IMR-90 (cell line): Measurements from ENCODE around the gene ETNK1. TPM values are rescaled to one million over a fixed set of nuclear protein-coding genes. Genes with fewer than 3 reads are reported as not detected.
A peak's percentile ranks its signal among the peaks of the same experiment; 100 is the strongest.
"Not testable (repeated sequence)": the region's sequence is repeated elsewhere in the genome, so short reads cannot be mapped to it uniquely, and the experiment has no call there.

Source experiments
- ATAC-seq: fragments of 200-7000 bp; cut with Tn5 transposase; 2 replicates; pipeline ENCODE4 v1.9.1; 2020; ENCODE audit warnings: low read depth, mild to moderate bottlenecking, moderate library complexity
- BruUV-seq: library from RNA; stranded (reverse); fragments of 400-500 nt; replicated peaks from 2 replicates; lab custom pipeline; 2021; lab: Mats Ljungman, UMichigan
- CTCF ChIA-PET: fragments of 300-600 bp; formaldehyde crosslinking; extraction: SDS; loops from one replicate; lab custom pipeline; 2021; ENCODE audit warnings: antibody characterized with exemption; lab: Yijun Ruan, JAX
- POLR2A ChIA-PET: fragments of 300-600 bp; sonication (Branson Sonifier 250); formaldehyde crosslinking; loops from one replicate; lab custom pipeline; 2022; ENCODE audit warnings: antibody characterized with exemption; ENCODE audit not compliant: unreplicated experiment; lab: Charles Lee
- DNase-seq: peaks from one replicate; pipeline ENCODE4 v3.0.0; 2013
- H2AFZ ChIP-seq: replicated peaks from 2 replicates; pipeline ENCODE3; 2013; ENCODE audit warnings: low read length, mild to moderate bottlenecking; ENCODE audit not compliant: poor library complexity
- H2AK5ac ChIP-seq: 2 replicates; pipeline ENCODE4 v1.6.1; 2013; ENCODE audit warnings: low read depth, low read length, inconsistent platforms
- H2AK9ac ChIP-seq: replicated peaks from 2 replicates; pipeline ENCODE3; 2013; ENCODE audit warnings: mild to moderate bottlenecking, low read depth, low read length, moderate library complexity; ENCODE audit not compliant: poor library complexity
- H2BK120ac ChIP-seq: 2 replicates; pipeline ENCODE4 v1.6.1; 2013; ENCODE audit warnings: low read depth, low read length, inconsistent platforms
- H2BK15ac ChIP-seq: 3 replicates; pipeline ENCODE4 v1.6.1; 2013; ENCODE audit warnings: low read depth, low read length, inconsistent platforms
- H2BK20ac ChIP-seq: 2 replicates; pipeline ENCODE4 v1.6.1; 2013; ENCODE audit warnings: low read depth, mild to moderate bottlenecking, inconsistent platforms, low read length, moderate library complexity
- H2BK5ac ChIP-seq: 2 replicates; pipeline ENCODE4 v1.6.1; 2013; ENCODE audit warnings: mild to moderate bottlenecking, low read depth, low read length, inconsistent platforms; ENCODE audit not compliant: poor library complexity, severe bottlenecking
- H3K14ac ChIP-seq: replicated peaks from 2 replicates; pipeline ENCODE4 v1.6.1; 2013; ENCODE audit warnings: low read depth, low read length, inconsistent platforms
- H3K18ac ChIP-seq: 2 replicates; pipeline ENCODE4 v1.6.1; 2013; ENCODE audit warnings: low read depth, low read length, control low read depth
- H3K23ac ChIP-seq: 2 replicates; pipeline ENCODE4 v1.6.1; 2013; ENCODE audit warnings: low read depth, low read length, inconsistent platforms
- H3K27ac ChIP-seq: 2 replicates; pipeline ENCODE4 v1.5.1; 2013; ENCODE audit warnings: mild to moderate bottlenecking, control low read depth, low read length; ENCODE audit not compliant: insufficient read depth
- H3K27me3 ChIP-seq: 2 replicates; pipeline ENCODE4 v1.6.1; 2013; ENCODE audit warnings: low read length; ENCODE audit not compliant: control insufficient read depth, insufficient read depth
- H3K36me3 ChIP-seq: 2 replicates; pipeline ENCODE4 v1.6.1; 2013; ENCODE audit warnings: low read length, mixed read lengths; ENCODE audit not compliant: control insufficient read depth, insufficient read depth
- H3K4ac ChIP-seq: 2 replicates; pipeline ENCODE4 v1.6.1; 2013; ENCODE audit warnings: low read depth, low read length, inconsistent platforms
- H3K4me1 ChIP-seq: 2 replicates; pipeline ENCODE4 v1.6.1; 2013; ENCODE audit warnings: low read length, mixed read lengths; ENCODE audit not compliant: control insufficient read depth, insufficient read depth
- H3K4me2 ChIP-seq: 2 replicates; pipeline ENCODE4 v1.6.1; 2013; ENCODE audit warnings: low read depth, mild to moderate bottlenecking, control low read depth, low read length, moderate library complexity
- H3K4me3 ChIP-seq: 2 replicates; pipeline ENCODE4 v1.5.1; 2013; ENCODE audit warnings: low read depth, mild to moderate bottlenecking, control low read depth, low read length, moderate library complexity; ENCODE audit not compliant: insufficient read depth
- H3K56ac ChIP-seq: 2 replicates; pipeline ENCODE4 v1.6.1; 2013; ENCODE audit warnings: low read length, inconsistent platforms; ENCODE audit not compliant: insufficient read depth; ENCODE audit errors: extremely low read depth
- H3K79me1 ChIP-seq, 2 experiments: 2 replicates each; pipeline ENCODE4 v1.6.1; 2013; ENCODE audit warnings: low read length in 2 of 2, inconsistent platforms in 1 of 2, low read depth in 1 of 2
- H3K9ac ChIP-seq: 2 replicates; pipeline ENCODE4 v1.6.1; 2013; ENCODE audit warnings: low read depth, low read length, control low read depth
- H3K9me1 ChIP-seq: 2 replicates; pipeline ENCODE4 v1.6.1; 2013; ENCODE audit warnings: low read length, inconsistent platforms; ENCODE audit not compliant: insufficient read depth
- H3K9me3 ChIP-seq: 2 replicates; pipeline ENCODE4 v1.6.1; 2013; ENCODE audit warnings: low read length; ENCODE audit not compliant: control insufficient read depth, insufficient read depth
- H4K20me1 ChIP-seq: 2 replicates; pipeline ENCODE4 v1.6.1; 2013; ENCODE audit warnings: low read length, inconsistent platforms; ENCODE audit not compliant: insufficient read depth
- H4K5ac ChIP-seq: 2 replicates; pipeline ENCODE4 v1.6.1; 2013; ENCODE audit warnings: mild to moderate bottlenecking, low read depth, low read length, control low read depth
- H4K8ac ChIP-seq, 2 experiments: 2 replicates each; pipeline ENCODE4 v1.6.1; 2013; ENCODE audit warnings: low read depth in 2 of 2, low read length in 2 of 2, control low read depth in 1 of 2, inconsistent platforms in 1 of 2
- H4K91ac ChIP-seq: 2 replicates; pipeline ENCODE4 v1.6.1; 2013; ENCODE audit warnings: low read depth, low read length, inconsistent platforms; ENCODE audit not compliant: insufficient read depth
- CEBPB ChIP-seq: IDR thresholded peaks from 2 replicates; pipeline ENCODE4 v1.6.1; 2012; ENCODE audit warnings: low read depth, low read length, improper control_type of control experiment
- MAZ ChIP-seq: IDR thresholded peaks from 2 replicates; pipeline ENCODE4 v1.6.1; 2012; ENCODE audit warnings: low read depth, mild to moderate bottlenecking, low read length, improper control_type of control experiment, moderate library complexity, borderline replicate concordance
- RAD21 ChIP-seq: IDR thresholded peaks from 2 replicates; pipeline ENCODE4 v1.6.1; 2012; ENCODE audit warnings: low read length, improper control_type of control experiment
- WGBS, 2 experiments: methylation state at CpG; one replicate each; pipeline versions ENCODE4 v1.1.5 to v1.1.7; 2013; ENCODE audit warnings: missing lambda C conversion rate in 2 of 2; ENCODE audit not compliant: insufficient read length in 1 of 2; ENCODE audit errors: extremely low coverage in 2 of 2; 5-methylcytosine and 5-hydroxymethylcytosine counted together
- dilution Hi-C: fragments of 300-500 bp; cut with HindIII; formaldehyde crosslinking; loops from one replicate; pipeline ENCODE4 v1.14.3; 2018; ENCODE audit warnings: low sequenced_read_pairs; ENCODE audit not compliant: unreplicated experiment
- in situ Hi-C: fragments of 300-500 bp; cut with MboI; formaldehyde crosslinking; loops from 3 replicates; pipeline ENCODE4 v1.14.3; 2019; ENCODE audit warnings: low sequenced_read_pairs, inconsistent platforms, mixed read lengths
- intact Hi-C: fragments of 100-400 bp; cut with micrococcal nuclease; formaldehyde crosslinking; loops from 2 replicates; pipeline ENCODE4 v1.10.0; 2022
- polyA plus RNA-seq, 3 experiments: library from polyadenylated mRNA; depleted of rRNA; stranded (reverse); fragments of >200 nt; gene quantifications; 2 replicates each; pipeline ENCODE4 v1.2.3, GENCODE V29; 2012; ENCODE audit warnings: low replicate concordance in 1 of 3
- total RNA-seq: library from RNA; depleted of rRNA; stranded (reverse); fragments of >200 nt; gene quantifications from 2 replicates; pipeline ENCODE4 v1.2.3, GENCODE V29; 2012
- TF ChIP-seq, protein P1 (sequence below): conservative IDR thresholded peaks from 2 replicates; pipeline ENCODE4 v1.5.1; 2012; ENCODE audit warnings: mild to moderate bottlenecking, low read depth, low read length, improper control_type of control experiment

The ETNK1 gene
- total and polyA plus RNA-seq, 2 of the 4 experiments (the other 2 are of a cell fraction) = 12.8 to 33.3 TPM

GRCh38 chr12:22691319-22691718 lies 66.3 kb downstream of the ETNK1 start:
- Histone ChIP-seq H3K9ac (no peak overlapping the region), H3K9me3 (no peaks in the 10 kb centered on the region; the same call in 1 of the 2 replicates), H3K56ac (no peak overlapping the region), H2AFZ (no peak overlapping the region), H3K4me1 (no peaks in the 10 kb centered on the region), H3K18ac (no peak overlapping the region), H2BK15ac (no peak overlapping the region), H3K9me1 (no peaks in the 10 kb centered on the region), H3K4ac (no peak overlapping the region), H3K14ac (no peak overlapping the region), H2AK9ac (no peak overlapping the region), H2BK120ac (no peak overlapping the region), H2BK5ac (no peak overlapping the region), H3K23ac (no peak overlapping the region), H4K5ac (no peak overlapping the region), H3K79me1 (no peaks in the 10 kb centered on the region; a peak in 1 of 4 replicates), H4K20me1 (no peaks in the 10 kb centered on the region), H4K91ac (no peak overlapping the region), H3K27ac (no peak overlapping the region), H4K8ac (no peak overlapping the region), H3K36me3 (peaks cover 3% of the 10 kb centered on the region; the same call in 1 of the 2 replicates), H3K4me2 (no peak overlapping the region), H2BK20ac (no peak overlapping the region), H3K4me3 (no peak overlapping the region), H2AK5ac (no peak overlapping the region), H3K27me3 (no peaks in the 10 kb centered on the region)
- in situ Hi-C loops = no loop called here
- ATAC-seq = no peak
- BruUV-seq = no TSS peak
- POLR2A ChIA-PET = no interaction called here
- no CpG with 5 or more reads among the region's 2 CpGs for WGBS, 2 experiments
- CTCF ChIA-PET = no interaction called here
- dilution Hi-C loops = no loop called here
- TF ChIP-seq MAZ (no peak), CEBPB (peak; percentile 61), RAD21 (no peak)
- TF ChIP-seq, protein P1, sequence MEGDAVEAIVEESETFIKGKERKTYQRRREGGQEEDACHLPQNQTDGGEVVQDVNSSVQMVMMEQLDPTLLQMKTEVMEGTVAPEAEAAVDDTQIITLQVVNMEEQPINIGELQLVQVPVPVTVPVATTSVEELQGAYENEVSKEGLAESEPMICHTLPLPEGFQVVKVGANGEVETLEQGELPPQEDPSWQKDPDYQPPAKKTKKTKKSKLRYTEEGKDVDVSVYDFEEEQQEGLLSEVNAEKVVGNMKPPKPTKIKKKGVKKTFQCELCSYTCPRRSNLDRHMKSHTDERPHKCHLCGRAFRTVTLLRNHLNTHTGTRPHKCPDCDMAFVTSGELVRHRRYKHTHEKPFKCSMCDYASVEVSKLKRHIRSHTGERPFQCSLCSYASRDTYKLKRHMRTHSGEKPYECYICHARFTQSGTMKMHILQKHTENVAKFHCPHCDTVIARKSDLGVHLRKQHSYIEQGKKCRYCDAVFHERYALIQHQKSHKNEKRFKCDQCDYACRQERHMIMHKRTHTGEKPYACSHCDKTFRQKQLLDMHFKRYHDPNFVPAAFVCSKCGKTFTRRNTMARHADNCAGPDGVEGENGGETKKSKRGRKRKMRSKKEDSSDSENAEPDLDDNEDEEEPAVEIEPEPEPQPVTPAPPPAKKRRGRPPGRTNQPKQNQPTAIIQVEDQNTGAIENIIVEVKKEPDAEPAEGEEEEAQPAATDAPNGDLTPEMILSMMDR = no peak
- intact Hi-C loops = no loop called here
- DNase-seq = no peak

GRCh38 chr12:22692467-22692866 lies 67.5 kb downstream of the ETNK1 start:
- BruUV-seq = not testable (repeated sequence)

More at GRCh38 chr12:22692467-22692866, 67.5 kb downstream of the ETNK1 start:
- dilution Hi-C loops, H3K9me1 ChIP-seq, H2AFZ ChIP-seq, H2BK120ac ChIP-seq, H3K4me3 ChIP-seq, H2BK5ac ChIP-seq, H3K27ac ChIP-seq, H2BK15ac ChIP-seq, H3K4me1 ChIP-seq, intact Hi-C loops, H3K14ac ChIP-seq, ATAC-seq, H3K36me3 ChIP-seq, DNase-seq, H3K27me3 ChIP-seq, H3K23ac ChIP-seq, H4K8ac ChIP-seq, H3K9me3 ChIP-seq, H3K18ac ChIP-seq, H3K56ac ChIP-seq, H3K4ac ChIP-seq, H3K4me2 ChIP-seq, H4K91ac ChIP-seq, in situ Hi-C loops, H2AK5ac ChIP-seq, H2AK9ac ChIP-seq, POLR2A ChIA-PET, H4K20me1 ChIP-seq, H4K5ac ChIP-seq, H3K79me1 ChIP-seq, H2BK20ac ChIP-seq, H3K9ac ChIP-seq: not testable (repeated sequence)
- WGBS, 2 experiments = no CpG with 5 or more reads among the region's 1 CpG
- CTCF ChIA-PET = interaction anchor here (0.5 kb wide), 1 partner anchor 239 kb away, joined by 3 read pairs; no protein-coding TSS in a partner anchor
